Thyroid gland (tissue), 4 donors: ENCODE results near the gene CCL18. TPM values are rescaled to one million over a fixed set of nuclear protein-coding genes. Genes with fewer than 3 reads are reported as not detected.
"Not testable (repeated sequence)": the region's sequence is repeated elsewhere in the genome, so short reads cannot be mapped to it uniquely, and the experiment has no call there.

Experiments used
- DNase-seq, 2 donors: peaks; one replicate each; pipeline ENCODE4 v3.0.0-alpha.2; 2019
- H3K27ac ChIP-seq, 3 donors: fragments of 200-600 bp; sonication (generic); 1 replicate in 2 of 3; 2 replicates in 1 of 3; pipeline ENCODE4 v1.5.1; 2016 to 2019; ENCODE audit warnings: mild to moderate bottlenecking in 1 of 3, moderate library complexity in 1 of 3
- H3K27me3 ChIP-seq: fragments of 200-600 bp; sonication (generic); one replicate; pipeline ENCODE4 v1.5.1; 2019
- H3K36me3 ChIP-seq, 2 donors: fragments of 200-600 bp; sonication (generic); one replicate each; pipeline ENCODE4 v1.5.1; 2016 to 2019
- H3K4me1 ChIP-seq, 2 donors: fragments of 200-600 bp; sonication (generic); one replicate each; pipeline ENCODE4 v1.5.1; 2017 to 2019
- H3K4me3 ChIP-seq, 3 donors: fragments of 200-600 bp; sonication (generic); replicated peaks in 1 of 3; 1 replicate in 2 of 3; 2 replicates in 1 of 3; pipeline ENCODE4 v1.5.1; 2016; ENCODE audit warnings: mild to moderate bottlenecking in 1 of 3
- H3K9me3 ChIP-seq: fragments of 200-600 bp; sonication (generic); one replicate; pipeline ENCODE4 v1.5.1; 2017
- CTCF ChIP-seq, 6 experiments: fragments of 200-600 bp in 3 of 6; fragments of 450-650 bp in 3 of 6; sonication (generic) in 3 of 6; IDR thresholded peaks; one replicate each; pipeline ENCODE4 v1.5.1; 2016 to 2019; ENCODE audit warnings: antibody characterized with exemption in 6 of 6, mild to moderate bottlenecking in 2 of 6, inconsistent platforms in 1 of 6, moderate library complexity in 1 of 6
- POLR2A ChIP-seq, 2 donors: fragments of 450-650 bp; IDR thresholded peaks; one replicate each; pipeline ENCODE4 v1.6.1; 2017; ENCODE audit warnings: antibody characterized with exemption in 2 of 2, mild to moderate bottlenecking in 2 of 2, moderate library complexity in 1 of 2
- WGBS, 2 donors: methylation state at CpG; one replicate each; pipeline ENCODE4 v1.1.5; 2017; 5-methylcytosine and 5-hydroxymethylcytosine counted together
- intact Hi-C: fragments of 100-400 bp; cut with DNase I; formaldehyde crosslinking; loops from one replicate; pipeline ENCODE4 v1.15.1; 2023
- total RNA-seq, 4 donors: library from RNA; depleted of rRNA; stranded (reverse); fragments of >200 nt; gene quantifications; one replicate each; pipeline ENCODE4 v1.2.3, GENCODE V29; 2016

CCL18 gene
- total RNA-seq, 4 donors from 2014 or later, result 0.89 to 4.7 (median 2.5) TPM; not detected in 1

- TF ChIP-seq POLR2A (IDR thresholded peaks at IDR 0.05) (no peak), CTCF (IDR thresholded peaks at IDR 0.05) (no peak)
These were observed 31.9 kb downstream of the CCL18 start for GRCh38 chr17:36095992-36096391.

GRCh38 chr17:36099004-36099403 is 34.9 kb downstream of the CCL18 start:
- H3K27me3 ChIP-seq, H3K4me3 ChIP-seq, intact Hi-C loops, H3K36me3 ChIP-seq, DNase-seq, H3K4me1 ChIP-seq, H3K9me3 ChIP-seq, H3K27ac ChIP-seq: not testable (repeated sequence)
- 86 to 92% methylated on average over 1 of the region's 1 CpG for WGBS, 2 donors

More at GRCh38 chr17:36095992-36096391, 31.9 kb downstream of the CCL18 start:
- no peaks in the 10 kb centered on the region for H3K9me3 ChIP-seq
- no peaks in the 10 kb centered on the region for H3K4me1 ChIP-seq
- no peak overlapping the region for H3K4me3 ChIP-seq
- intact Hi-C loops, result no loop called here
- H3K27ac ChIP-seq, result no peak overlapping the region
- no peak for DNase-seq
- H3K36me3 ChIP-seq, result no peaks in the 10 kb centered on the region
- H3K27me3 ChIP-seq, result no peaks in the 10 kb centered on the region
- WGBS, 2 donors, result 89 to 93% methylated on average over 1 of the region's 1 CpG

GRCh38 chr17:36103401-36103975 is 39.4 kb downstream of the CCL18 start, which contains the start of gene CCL4:
Gene CCL4 (plus strand): TSS chr17:36103827. CDS start chr17:36103906, 79 bp downstream.
- H3K36me3 ChIP-seq, intact Hi-C loops, H3K27ac ChIP-seq, H3K9me3 ChIP-seq, H3K27me3 ChIP-seq, H3K4me3 ChIP-seq, H3K4me1 ChIP-seq: not testable (repeated sequence)
- WGBS, 2 donors, result 66 to 81% methylated on average over 6 of the region's 6 CpGs
- peak in 1 of 2 donors; percentile 6 for DNase-seq

- 62 to 70% methylated on average over 7 of the region's 7 CpGs for WGBS, 2 donors
- H3K4me3 ChIP-seq, H3K9me3 ChIP-seq: not testable (repeated sequence)
These were observed 40.2 kb downstream of the CCL18 start for GRCh38 chr17:36104246-36104645.

GRCh38 chr17:36104701-36105181 is 40.7 kb downstream of the CCL18 start:
- Histone ChIP-seq H3K27me3 (no peaks in the 10 kb centered on the region), H3K9me3 (no peaks in the 10 kb centered on the region), H3K4me1 (no peaks in the 10 kb centered on the region), H3K27ac (no peak overlapping the region), H3K36me3 (no peaks in the 10 kb centered on the region), H3K4me3 (no peak overlapping the region)
- DNase-seq, result no peak
- WGBS, 2 donors, result 33 to 35% methylated on average over 4 of the region's 4 CpGs
- intact Hi-C loops, result no loop called here
- no peak for TF ChIP-seq CTCF (IDR thresholded peaks at IDR 0.05)
- no peak for TF ChIP-seq POLR2A (IDR thresholded peaks at IDR 0.05)

More at GRCh38 chr17:36104246-36104645, 40.2 kb downstream of the CCL18 start:
- H3K27me3 ChIP-seq, H3K27ac ChIP-seq, H3K36me3 ChIP-seq, intact Hi-C loops, H3K4me1 ChIP-seq, DNase-seq: not testable (repeated sequence)

GRCh38 chr17:36105781-36106492 is 41.9 kb downstream of the CCL18 start:
- Histone ChIP-seq H3K9me3 (no peaks in the 10 kb centered on the region), H3K4me3 (no peak overlapping the region), H3K27me3 (no peaks in the 10 kb centered on the region), H3K4me1 (no peaks in the 10 kb centered on the region), H3K36me3 (no peaks in the 10 kb centered on the region), H3K27ac (no peak overlapping the region)
- intact Hi-C loops, result no loop called here
- no peak for TF ChIP-seq CTCF (IDR thresholded peaks at IDR 0.05)
- no peak for TF ChIP-seq POLR2A (IDR thresholded peaks at IDR 0.05)
- 83 to 89% methylated on average over 5 of the region's 5 CpGs for WGBS, 2 donors
- no peak for DNase-seq
